Measurements from ENCODE around the gene ABCA13. TPM values are rescaled to one million over a fixed set of nuclear protein-coding genes. Genes with fewer than 3 reads are reported as not detected.

ABCA13 gene
- total and polyA plus RNA-seq, 4 donors: 1.2 to 23.2 (median 3.5) TPM

GRCh38 chr7:48158404-48158803, 12.9 kb upstream of the ABCA13 start:
- ATAC-seq (ENCODE audit: insufficient read depth, low FRiP score) (no peak), DNase-seq (no peak)
- no peak for TF ChIP-seq CTCF (IDR thresholded peaks at IDR 0.05; ENCODE audit: control extremely low read depth, extremely low read depth)
- Histone ChIP-seq H3K36me3 (ENCODE audit: control insufficient read depth in 4 of 4, insufficient read depth in 4 of 4, low read length in 4 of 4) (no peaks in the 10 kb centered on the region), H3K27ac (ENCODE audit: low read depth in 1 of 2, low read length in 1 of 2) (no peak overlapping the region), H3K4me1 (ENCODE audit: control insufficient read depth in 5 of 5, insufficient read depth in 5 of 5, low read length in 5 of 5) (no peaks in the 10 kb centered on the region), H3K27me3 (ENCODE audit: control insufficient read depth in 3 of 3, insufficient read depth in 3 of 3, low read length in 2 of 3) (no peaks in the 10 kb centered on the region), H3K9me3 (ENCODE audit: control insufficient read depth in 4 of 4, insufficient read depth in 3 of 4, low read length in 3 of 4) (peaks cover 0 to 2% (median 0%) of the 10 kb centered on the region in 4 donors), H3K9ac (ENCODE audit: insufficient read depth in 1 of 2, low read length in 2 of 2) (no peak overlapping the region), H3K4me3 (no peak overlapping the region)
- WGBS, 2 donors: 91 to 94% methylated on average over 2 of the region's 2 CpGs

GRCh38 chr7:48161407-48162125, 9.7 kb upstream of the ABCA13 start:
- Histone ChIP-seq H3K27me3 (ENCODE audit: control insufficient read depth in 3 of 3, insufficient read depth in 3 of 3, low read length in 2 of 3) (no peaks in the 10 kb centered on the region), H3K4me3 (no peak overlapping the region), H3K9me3 (ENCODE audit: control insufficient read depth in 4 of 4, insufficient read depth in 3 of 4, low read length in 3 of 4) (peaks cover 0 to 2% (median 0%) of the 10 kb centered on the region in 4 donors), H3K9ac (ENCODE audit: insufficient read depth in 1 of 2, low read length in 2 of 2) (no peak overlapping the region), H3K27ac (ENCODE audit: low read depth in 1 of 2, low read length in 1 of 2) (no peak overlapping the region), H3K4me1 (ENCODE audit: control insufficient read depth in 5 of 5, insufficient read depth in 5 of 5, low read length in 5 of 5) (no peaks in the 10 kb centered on the region), H3K36me3 (ENCODE audit: control insufficient read depth in 4 of 4, insufficient read depth in 4 of 4, low read length in 4 of 4) (no peaks in the 10 kb centered on the region)
- no peak for TF ChIP-seq CTCF (IDR thresholded peaks at IDR 0.05; ENCODE audit: control extremely low read depth, extremely low read depth)
- ATAC-seq (ENCODE audit: insufficient read depth, low FRiP score) (no peak), DNase-seq (no peak)
- 87 to 97% methylated on average over 1 of the region's 1 CpG for WGBS, 2 donors

DNA sequence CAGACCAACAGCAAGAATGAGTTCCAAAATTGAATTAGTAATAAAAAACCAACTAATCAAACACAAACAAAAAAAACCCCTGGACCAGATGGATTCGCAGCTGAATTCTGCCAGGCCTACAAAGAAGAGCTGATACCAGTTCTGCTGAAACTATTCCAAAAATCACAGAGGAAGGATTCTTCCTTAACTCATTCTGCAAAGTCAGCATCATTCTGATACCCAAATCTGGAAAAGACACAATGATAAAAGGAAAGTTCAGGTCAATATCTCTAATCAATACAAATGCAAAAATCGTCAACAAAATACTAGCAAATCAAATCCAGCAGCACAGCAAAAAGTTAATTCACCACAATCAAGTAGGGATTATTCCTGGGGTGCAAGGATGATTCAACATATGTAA, 6.1 kb upstream of the ABCA13 start:
- no peak for TF ChIP-seq CTCF (IDR thresholded peaks at IDR 0.05; ENCODE audit: control extremely low read depth, extremely low read depth)
- 88 to 90% methylated on average over 2 of the region's 2 CpGs for WGBS, 2 donors
- DNase-seq (no peak), ATAC-seq (ENCODE audit: insufficient read depth, low FRiP score) (no peak)
- Histone ChIP-seq H3K27me3 (ENCODE audit: control insufficient read depth in 3 of 3, insufficient read depth in 3 of 3, low read length in 2 of 3) (no peaks in the 10 kb centered on the region), H3K4me3 (no peak overlapping the region), H3K36me3 (ENCODE audit: control insufficient read depth in 4 of 4, insufficient read depth in 4 of 4, low read length in 4 of 4) (no peaks in the 10 kb centered on the region), H3K9ac (ENCODE audit: insufficient read depth in 1 of 2, low read length in 2 of 2) (no peak overlapping the region), H3K4me1 (ENCODE audit: control insufficient read depth in 5 of 5, insufficient read depth in 5 of 5, low read length in 5 of 5) (no peaks in the 10 kb centered on the region), H3K9me3 (ENCODE audit: control insufficient read depth in 4 of 4, insufficient read depth in 3 of 4, low read length in 3 of 4) (peaks cover 0 to 2% (median 0%) of the 10 kb centered on the region in 4 donors), H3K27ac (ENCODE audit: low read depth in 1 of 2, low read length in 1 of 2) (no peak overlapping the region)

DNA sequence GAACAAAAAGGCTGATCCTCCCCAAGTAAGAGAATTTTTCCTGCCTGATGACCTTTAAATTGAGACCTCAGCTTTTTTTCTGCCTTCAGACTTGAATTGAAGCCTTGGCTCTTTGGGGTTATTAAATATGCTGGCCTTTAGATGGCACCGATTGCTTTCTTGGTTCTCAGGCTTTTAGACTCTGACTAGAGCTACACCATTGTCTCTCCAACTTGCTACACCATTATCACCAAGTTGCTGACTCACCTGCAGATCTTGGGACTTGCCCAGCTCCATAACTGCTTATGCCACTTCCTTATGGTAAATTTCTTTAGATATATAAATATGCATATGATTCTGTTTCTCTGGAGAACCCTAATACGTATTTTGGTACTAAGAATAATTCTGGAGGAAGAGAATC, 3.1 kb upstream of the ABCA13 start:
- Histone ChIP-seq H3K36me3 (ENCODE audit: control insufficient read depth in 4 of 4, insufficient read depth in 4 of 4, low read length in 4 of 4) (no peaks in the 10 kb centered on the region), H3K4me1 (ENCODE audit: control insufficient read depth in 5 of 5, insufficient read depth in 5 of 5, low read length in 5 of 5) (no peaks in the 10 kb centered on the region), H3K9me3 (ENCODE audit: control insufficient read depth in 4 of 4, insufficient read depth in 3 of 4, low read length in 3 of 4) (no peaks in the 10 kb centered on the region), H3K4me3 (no peak overlapping the region), H3K9ac (ENCODE audit: insufficient read depth in 1 of 2, low read length in 2 of 2) (no peak overlapping the region), H3K27me3 (ENCODE audit: control insufficient read depth in 3 of 3, insufficient read depth in 3 of 3, low read length in 2 of 3) (no peaks in the 10 kb centered on the region), H3K27ac (ENCODE audit: low read depth in 1 of 2, low read length in 1 of 2) (no peak overlapping the region)
- 64 to 67% methylated on average over 2 of the region's 2 CpGs for WGBS, 2 donors
- ATAC-seq (ENCODE audit: insufficient read depth, low FRiP score) (no peak), DNase-seq (no peak)
- no peak for TF ChIP-seq CTCF (IDR thresholded peaks at IDR 0.05; ENCODE audit: control extremely low read depth, extremely low read depth)

Measured in lung (tissue), 12 donors.